Retina (tissue), 1 donor: Measurements from ENCODE around the gene MIGA1.
"Not testable (repeated sequence)": the region's sequence is repeated elsewhere in the genome, so short reads cannot be mapped to it uniquely, and the experiment has no call there.

Source experiments
- DNase-seq: peaks from one replicate; pipeline ENCODE4 v3.0.0-alpha.2; 2016

The MIGA1 gene

DNA sequence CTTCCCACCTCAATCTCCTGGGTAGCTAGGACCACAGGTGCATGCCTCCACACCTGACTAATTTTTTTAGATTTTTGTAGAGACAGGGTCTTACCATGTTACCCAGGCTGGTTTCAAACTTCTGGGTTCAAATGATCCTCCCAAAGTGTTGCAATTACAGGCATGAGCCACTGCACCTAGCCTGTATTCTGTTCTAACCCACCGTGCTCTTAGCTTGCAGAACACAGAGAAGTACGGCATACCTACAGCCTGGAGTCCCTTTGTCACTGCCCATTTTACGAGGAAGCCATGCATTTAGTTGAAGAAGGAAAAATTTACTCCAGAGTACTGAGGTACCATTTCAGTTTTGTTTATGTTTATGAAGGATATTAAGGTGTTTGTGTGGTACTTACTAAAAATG lies 79.3 kb downstream of the MIGA1 start:
- no peak for DNase-seq

DNA sequence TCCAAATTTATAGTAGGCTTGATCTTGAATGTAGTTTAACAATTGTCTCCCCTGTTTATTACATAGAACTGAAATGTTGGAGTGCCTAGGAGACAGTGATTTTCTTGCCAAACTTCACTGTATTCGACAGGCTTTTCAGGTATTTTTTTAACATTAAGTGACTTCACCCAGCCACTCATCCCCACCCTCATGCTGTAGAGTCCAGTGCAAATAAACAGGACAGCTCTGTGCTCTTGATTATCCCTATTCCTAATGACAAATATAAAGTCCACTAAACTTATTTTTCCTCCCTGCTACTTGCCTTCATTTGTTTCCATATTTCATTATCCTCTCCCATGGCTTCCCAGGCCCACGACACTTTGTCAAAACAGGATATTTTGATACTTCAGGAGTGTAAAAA lies 79.8 kb downstream of the MIGA1 start:
- DNase-seq: no peak

DNA sequence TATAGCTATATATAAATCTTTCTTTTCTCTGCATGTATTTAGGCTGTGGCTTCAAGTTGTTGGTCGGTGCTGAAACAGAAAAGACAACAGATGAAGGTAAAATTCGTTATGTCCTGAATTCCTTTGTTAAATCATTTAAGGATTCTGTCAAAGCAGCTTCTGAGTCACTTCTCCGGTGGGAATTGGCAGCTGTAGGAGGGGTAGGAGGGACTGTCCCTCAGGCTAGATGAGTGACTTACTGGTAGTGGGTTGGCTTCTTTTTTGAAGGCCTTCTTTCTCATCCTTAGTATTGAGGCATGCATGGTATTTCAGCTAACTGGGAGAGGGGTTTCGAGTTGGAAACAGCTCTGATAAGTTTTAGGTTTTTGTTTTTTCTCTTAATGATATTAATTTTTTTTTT lies 86.8 kb downstream of the MIGA1 start:
- no peak for DNase-seq

DNA sequence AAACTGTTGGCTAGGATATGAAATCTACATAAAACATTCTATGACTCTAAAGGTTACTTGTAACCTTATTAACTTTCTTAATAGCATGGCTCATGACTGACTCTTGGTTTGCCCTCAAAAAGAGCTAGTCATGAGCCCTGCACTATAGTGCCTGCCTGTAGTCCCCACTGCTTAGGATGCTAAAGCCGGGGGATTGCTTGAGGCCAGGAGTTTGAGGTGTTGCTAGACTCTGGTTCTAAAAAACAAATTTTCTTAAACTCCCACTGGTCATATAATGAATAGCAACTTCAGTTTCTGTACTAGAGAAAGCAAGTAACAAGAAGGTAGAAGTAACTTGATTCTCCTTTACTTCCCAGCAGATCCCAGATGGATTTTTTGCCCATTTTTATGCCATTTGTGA lies 93.2 kb downstream of the MIGA1 start:
- DNase-seq: no peak

DNA sequence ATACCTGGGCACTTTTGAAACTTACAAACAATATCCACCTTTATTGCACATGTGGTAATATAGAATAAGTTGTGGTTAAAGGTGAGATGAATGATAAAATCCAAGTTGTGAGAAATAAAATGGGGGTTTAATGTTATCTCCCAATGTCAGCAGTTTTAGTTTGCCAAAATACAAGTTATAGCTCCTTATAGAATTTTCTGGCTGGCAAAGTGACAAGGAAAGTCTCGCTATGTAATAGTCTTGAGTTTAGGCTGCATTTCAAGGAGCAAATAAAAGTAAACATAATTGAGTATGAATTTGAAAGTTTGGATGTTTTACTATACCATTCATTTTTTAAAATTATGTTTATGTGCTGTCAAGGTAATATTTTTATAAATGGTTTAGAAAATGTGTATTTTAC lies 94.0 kb downstream of the MIGA1 start:
- DNase-seq: no peak

DNA sequence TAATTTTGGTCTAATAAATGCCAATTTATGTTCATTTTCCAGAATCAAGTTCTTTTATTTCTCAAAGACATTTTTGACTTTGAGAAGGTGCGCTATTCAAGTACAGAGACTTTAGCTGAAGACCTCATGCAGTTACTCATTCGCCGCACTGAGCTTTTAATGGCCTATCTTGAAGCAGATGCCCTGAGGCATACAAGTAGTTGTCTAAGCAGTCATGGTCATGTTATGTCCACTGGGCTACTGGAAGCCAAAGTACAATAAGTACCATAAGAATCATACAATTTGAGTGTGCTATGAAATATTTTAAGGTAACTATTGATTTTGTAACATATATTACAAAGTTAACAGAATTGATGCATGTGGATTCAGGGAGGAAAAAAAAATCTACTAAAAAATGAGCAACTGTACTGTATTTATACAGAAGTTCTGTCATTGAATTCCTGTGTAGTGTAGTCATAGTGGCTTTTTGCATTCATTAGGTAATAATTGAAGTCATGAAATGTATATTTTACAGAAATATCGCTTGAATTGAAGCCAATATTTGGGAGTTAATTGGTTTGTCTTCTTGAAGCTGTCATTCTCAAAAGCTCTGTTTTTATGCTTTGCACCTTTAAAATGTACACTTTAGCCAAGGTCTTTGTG lies 95.5 kb downstream of the MIGA1 start:
- DNase-seq: no peak

DNA sequence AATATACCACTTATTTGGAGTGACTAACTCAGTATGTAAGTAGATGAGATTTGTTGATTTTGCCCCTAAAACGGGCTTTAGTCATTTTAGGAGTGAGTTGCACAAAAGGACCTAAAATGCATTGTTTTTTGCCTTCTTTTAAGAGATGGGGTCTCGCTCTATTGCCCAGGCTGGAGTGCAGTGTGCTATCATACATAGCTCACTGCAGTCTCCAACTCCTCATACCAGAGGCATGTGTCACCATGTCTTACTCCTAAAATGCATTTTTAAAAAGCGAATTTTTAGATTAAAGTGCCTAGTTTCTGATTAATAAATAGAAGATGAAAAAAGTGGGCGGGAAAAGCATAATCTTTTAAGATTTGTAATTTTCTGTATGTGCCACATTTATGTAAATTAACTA lies 97.4 kb downstream of the MIGA1 start:
- DNase-seq: no peak

DNA sequence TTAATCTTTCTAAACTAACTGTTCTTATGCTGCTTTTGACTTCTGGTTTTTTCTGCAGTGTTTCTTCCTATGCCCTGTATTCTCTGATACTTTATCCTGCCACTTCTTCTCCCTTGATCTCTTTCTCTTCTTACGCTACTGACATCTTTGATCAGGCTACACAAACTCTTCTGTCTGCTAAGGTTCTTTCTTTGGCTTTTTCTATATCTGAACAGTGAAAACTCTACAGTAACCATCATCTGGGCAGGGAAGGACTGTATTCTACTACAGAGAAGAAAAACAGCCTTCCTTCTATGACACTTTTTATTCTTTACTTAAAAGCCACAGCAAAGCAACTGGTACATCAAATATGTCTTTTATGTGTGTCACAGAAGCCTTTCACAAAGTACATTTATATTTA lies 101.6 kb downstream of the MIGA1 start:
- DNase-seq: no peak

DNA sequence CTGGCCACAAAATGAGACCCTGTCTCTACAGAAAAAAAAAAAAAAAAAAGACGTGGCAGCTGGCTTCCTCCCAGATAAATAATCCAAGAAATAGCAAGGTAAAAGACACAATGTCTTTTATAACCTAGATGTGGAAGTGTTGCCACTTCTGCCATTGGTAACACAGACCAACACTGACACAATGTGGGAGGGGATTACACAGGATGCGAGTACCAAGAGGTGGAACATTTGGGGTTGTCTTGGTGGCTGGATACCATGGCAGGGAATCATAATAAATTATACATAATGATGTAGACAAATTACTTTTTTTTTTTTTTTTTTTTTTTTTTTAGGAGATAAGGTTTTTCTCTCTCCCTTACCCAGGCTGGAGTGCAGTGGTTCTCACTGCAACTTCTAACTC lies 103.0 kb downstream of the MIGA1 start:
- no peak for DNase-seq

DNA sequence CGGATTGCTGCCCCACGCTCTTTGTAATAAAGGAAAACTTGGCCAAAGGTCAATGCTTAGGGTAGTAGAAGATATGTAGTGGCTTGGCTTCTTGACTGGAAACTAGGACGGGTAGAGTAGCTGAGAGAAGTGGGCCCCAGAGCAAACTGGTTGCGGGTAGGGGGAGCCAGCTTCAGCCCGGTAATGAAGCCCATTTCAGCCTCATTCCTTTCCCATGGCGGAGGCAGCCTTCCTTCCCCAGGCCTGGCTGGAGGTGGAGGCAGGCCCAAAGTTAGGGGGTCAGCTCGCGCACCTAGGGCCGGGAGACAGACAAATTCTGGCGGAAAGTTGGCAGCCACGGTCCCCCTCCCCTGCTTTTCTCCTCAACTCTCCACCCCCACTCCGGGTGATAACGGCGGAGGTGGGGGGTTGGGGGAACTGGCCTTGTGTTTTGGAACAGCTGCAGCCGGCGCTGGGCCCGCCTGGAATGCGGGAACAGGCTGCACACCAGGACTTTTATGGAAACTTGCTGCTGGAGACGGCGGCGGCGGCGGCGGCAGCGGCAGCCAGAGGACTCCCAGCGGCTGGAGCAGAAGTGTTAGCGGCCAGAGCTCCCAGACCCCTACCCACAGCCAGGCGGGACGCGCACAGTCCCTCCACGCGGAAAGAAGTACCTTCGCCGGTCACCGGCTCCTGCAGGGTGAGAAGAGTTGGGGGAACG lies 108.8 kb downstream of the MIGA1 start, which contains the start of gene NEXN:
NEXN (plus strand) TSS at position 544 of the 700 bp plus-strand sequence. CDS start 27,483 bp downstream, outside the sequence.
- DNase-seq: peak; percentile 81

DNA sequence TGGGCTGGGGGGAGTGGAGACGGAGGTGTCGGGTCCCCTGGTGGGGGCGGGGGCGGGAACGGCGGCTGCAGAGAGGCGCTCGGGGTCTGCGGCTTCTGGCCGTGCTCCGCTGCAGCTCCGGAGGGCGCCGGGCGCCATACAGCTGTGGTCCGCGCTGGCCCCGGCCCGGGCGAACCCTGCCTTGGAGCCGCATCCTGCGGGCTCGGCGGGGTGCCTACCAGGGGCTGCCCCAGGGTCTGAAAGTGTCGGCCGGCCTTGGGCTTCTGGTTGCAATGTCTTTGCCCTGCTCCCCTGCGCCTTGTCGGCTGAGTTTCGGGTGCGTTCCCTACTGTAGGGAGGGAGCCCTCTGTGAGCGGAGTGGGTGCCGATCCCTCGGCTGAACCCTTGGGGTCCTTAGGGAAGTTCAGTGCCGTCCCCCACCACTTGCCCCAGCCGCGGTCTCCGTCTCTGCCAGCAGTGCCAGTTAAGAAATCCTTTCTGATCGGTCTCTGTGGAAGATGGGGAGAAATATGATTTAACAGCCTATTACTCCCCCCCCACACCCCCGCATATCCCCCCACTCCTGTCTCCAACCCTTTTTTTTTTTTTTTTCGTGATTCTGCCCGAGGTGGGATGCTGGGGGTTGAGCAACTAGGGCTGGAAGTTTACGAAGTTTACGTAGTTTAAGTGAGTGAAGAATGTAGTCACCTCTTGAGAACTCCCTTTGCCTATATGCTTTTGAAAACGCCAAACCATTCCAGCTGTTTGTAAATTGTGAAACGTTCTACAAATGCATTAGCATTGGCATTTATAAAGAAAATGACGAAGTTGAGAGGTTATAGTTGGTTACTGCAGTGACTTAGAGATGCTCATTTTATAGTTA lies 109.6 kb downstream of the MIGA1 start:
- DNase-seq: peak; percentile 73

DNA sequence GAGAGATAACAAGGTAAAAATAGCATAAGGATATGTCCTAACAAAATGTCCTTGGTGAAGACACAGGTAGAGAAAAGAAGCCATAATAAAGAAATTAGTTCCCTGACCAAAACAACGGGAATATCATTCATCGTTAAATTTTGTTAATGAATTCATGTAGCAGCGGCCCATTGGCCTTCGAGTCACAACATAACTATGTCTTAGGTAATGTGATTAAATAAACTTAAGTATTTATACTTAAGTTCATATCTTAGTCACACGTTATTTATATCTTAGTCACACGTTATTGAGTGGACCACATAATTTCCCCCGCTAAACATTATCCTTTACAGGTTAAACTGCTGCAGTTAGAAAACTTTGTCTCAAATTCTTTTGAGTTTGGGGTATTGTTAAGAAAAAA lies 110.2 kb downstream of the MIGA1 start:
- no peak for DNase-seq

DNA sequence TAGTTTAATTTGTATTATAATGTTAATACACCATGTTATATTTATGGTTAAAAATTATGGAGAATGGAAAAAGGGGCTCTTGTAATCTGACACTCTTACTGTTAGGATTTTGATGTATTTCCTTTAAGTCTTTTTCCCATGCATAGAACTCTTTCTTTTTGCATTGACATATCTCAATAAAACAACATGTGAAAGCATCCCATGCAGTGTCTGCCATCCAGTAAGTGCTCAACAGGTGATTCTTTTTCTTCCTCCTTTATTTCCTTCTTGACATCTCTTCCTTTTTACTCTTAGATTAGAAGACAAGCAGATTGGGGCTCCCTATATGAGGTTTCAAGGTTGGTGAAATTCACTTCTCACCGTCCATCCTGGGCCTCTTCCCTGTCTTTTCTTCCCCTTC lies 111.8 kb downstream of the MIGA1 start:
- DNase-seq: no peak

DNA sequence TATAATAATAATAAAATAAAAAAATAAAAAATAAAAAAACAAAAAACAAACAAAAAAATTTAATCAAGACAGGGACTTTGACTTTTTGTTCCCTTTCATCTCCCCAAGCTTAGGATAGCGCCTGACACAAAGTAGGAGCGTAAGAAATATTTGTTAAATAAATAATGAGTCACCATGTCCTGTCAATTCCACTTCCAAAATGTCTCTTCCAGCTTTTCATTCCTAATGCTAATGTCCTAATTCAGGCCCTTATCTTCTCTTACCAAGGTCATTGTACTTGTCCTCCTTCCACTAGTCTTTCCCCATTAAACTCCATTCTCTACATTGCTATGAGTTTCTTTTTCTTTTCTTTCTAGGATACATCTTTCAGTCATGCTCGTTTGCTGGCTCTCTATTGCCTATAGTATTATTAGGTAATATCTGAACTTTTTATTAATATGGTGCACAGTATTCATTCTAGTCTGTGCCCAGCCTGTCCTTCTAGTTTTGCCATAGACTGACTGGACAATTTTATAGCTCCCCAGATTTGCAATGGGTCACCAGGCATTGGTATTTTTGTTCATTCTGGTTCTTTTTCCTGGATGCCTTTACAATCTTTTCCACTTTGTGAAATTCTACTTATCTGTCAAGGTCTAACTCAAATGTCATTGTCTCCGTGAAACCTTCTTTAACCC lies 120.3 kb downstream of the MIGA1 start:
- DNase-seq: no peak

DNA sequence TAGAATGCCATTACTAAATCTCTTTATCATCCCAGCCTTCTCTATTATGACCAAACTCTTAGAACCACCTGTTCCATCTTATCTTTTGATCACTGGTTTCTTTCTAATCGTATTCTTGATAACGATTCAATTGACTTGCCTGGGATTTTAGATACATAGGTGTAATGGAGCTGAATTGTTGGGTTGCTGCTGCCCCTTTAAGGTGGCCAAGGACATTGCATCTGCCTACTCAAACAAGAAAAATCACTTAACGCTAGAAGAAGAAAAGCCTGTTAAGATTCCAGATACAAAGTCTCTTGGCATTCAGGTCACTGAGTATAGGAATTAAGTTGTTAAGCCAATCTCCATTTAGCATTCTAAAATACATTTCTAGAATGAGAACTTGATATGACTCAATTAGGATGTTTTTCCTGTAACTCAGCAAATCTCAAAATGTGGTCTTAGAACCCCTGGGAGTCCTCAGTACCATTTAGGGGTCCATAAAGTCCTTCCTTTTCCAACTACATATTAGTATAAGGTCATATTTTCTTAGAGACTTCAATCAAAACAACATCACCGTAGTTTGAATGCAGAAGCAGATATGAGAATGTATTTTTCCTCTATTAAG lies 121.3 kb downstream of the MIGA1 start:
- peak; percentile 24 for DNase-seq

DNA sequence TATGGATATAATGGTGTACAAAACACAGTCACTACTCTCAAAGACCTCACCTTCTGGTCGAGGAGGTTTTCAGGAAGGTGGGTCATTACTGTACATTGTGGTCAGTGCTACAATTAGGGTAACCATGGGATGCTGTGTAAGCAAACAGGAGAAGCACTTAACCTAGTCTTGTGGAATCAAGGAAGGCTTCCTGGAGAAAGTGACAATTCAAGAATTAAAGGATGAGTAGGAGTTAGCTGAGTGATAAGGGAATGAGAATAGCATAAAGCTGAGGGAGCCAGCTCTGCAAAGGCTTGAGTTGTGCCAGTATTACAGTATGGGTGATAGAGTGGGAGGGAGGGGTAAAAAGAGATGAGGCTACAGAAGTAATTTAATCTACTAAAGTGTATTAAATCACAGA lies 126.2 kb downstream of the MIGA1 start:
- DNase-seq: no peak

DNA sequence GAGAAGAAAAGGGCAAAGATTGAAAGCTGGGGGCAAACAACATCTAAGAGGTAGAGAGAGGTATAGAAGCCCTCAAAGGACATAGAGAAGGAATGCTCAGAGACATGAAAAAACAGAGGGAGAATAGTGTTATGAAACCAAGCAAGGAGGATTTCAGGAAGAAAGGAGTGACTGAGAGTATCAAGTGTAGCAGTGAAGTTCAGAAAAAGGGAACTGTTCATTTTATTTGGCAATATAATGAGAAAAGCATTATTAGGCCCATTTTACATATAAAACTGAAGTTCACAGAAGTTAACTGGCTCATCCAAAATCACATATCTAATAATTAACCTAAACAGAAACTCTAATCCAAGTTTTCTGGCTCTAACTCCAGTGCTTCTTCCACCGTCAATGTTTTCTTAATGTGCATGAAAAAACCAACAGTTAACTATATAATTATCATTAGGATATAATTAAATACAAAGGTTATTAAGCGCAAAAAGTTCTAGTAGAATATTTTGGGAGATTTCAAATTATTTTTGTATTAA lies 126.6 kb downstream of the MIGA1 start:
- no peak for DNase-seq

DNA sequence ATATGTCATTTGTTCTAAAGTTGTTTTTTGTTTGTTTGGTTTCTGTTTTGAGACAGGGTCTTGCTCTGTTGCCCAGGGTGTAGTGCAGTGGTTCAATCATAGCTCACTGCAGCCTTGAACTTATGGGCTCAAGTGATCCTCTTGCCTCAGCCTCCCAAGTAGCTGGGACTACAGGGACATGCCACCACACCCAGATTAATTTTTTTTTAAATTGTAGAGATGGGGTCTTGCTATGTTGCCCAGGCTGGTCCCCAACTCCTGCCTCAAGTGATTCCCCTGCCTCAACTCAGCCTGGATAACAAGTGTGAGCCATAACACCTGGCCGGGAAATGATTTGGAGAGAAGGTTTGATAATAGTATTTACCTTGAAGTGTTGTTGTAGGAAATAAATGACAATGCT lies 127.2 kb downstream of the MIGA1 start:
- no peak for DNase-seq

DNA sequence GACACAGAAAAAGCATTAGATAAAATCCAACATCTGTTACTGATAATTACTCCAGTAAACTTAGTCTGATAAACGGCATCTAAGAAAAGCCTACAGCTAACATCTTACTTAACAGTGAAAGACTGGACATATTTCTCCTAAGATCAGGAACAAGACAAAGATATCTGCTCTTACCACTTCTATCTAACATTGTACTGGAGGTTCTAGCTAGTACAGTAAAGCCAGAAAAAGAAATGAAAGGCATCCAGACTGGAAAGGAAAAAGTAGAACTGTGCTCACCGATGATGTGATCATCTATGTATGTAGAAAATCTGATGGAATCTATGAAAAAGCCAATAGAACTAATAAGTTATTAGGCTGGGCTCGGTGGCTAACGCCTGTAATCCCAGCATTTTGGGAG lies 130.7 kb downstream of the MIGA1 start:
- DNase-seq: no peak

DNA sequence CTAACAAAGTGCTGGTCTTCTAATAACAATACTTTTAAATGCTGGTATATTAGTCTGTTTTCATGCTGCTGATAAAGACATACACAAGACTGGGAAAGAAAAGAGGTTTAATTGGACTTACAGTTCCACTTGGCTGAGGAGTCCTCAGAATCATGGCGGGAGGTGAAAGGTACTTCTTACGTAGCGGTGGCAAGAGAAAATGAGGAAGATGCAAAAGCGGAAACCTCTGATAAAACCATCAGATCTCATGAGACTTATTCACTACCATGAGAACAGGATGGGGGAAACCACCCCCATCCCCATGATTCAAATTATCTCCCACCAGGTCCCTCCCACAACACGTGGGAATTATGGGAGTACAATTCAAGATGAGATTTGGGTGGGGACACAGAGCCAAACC lies 139.5 kb downstream of the MIGA1 start:
- not testable (repeated sequence) for DNase-seq

DNA sequence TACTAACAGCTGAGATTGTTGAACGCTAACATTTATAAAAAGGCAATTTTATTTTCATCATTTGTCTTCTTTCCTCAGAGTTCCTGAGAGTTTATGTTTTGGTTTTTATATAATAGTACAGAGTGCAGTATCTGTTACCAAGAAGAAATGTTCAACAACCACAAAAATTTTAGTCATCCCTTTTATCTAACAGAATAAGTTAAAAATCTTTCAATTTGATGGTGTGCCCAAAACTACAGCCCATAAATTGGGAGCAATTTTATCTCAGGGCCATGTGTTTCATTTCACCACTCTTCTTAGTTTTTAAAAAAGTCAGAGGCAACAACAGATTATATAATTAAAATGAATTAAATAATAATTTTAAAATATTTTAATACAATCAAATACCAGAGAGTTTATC lies 146.1 kb downstream of the MIGA1 start:
- no peak for DNase-seq

DNA sequence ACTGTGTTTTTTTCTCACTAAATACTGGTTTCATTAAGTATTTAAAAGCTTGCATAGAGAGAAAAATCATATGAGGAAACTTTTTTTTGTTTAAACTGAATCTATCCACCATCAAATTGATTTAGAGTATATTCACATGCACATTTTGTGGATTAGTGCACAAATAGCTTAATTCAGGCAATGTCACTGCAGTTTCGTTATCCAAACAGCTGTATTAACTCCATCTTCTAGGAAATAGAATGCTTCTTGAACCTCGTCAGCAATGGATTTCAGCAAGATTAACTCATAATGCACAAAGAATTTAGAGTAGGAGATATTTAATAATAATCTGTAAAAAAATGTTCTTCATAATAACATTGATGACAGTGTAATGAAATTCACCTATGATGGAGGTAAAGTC lies 146.5 kb downstream of the MIGA1 start:
- DNase-seq: no peak
